Measurements from ENCODE around the gene MICAL1. TPM values are rescaled to one million over a fixed set of nuclear protein-coding genes. Genes with fewer than 3 reads are reported as not detected.
"Not testable (repeated sequence)": the region's sequence is repeated elsewhere in the genome, so short reads cannot be mapped to it uniquely, and the experiment has no call there.

MICAL1 gene
- total and polyA plus RNA-seq, 3 experiments from 2014 or later, result 18.8 to 34.7 (median 33.2) TPM

GRCh38 chr6:109461733-109462526 lies 6.4 kb upstream of the MICAL1 start:
- H3K4me3 Mint-ChIP-seq, result no peak overlapping the region
- Histone ChIP-seq H3K27me3 (ENCODE audit: insufficient read depth, low read length, poor library complexity, severe bottlenecking) (no peaks in the 10 kb centered on the region), H3K4me1 (ENCODE audit: insufficient read depth, low read length) (peaks cover 30% of the 10 kb centered on the region), H3K9me3 (ENCODE audit: low read length) (no peaks in the 10 kb centered on the region), H3K36me3 (ENCODE audit: insufficient read depth, low read length) (peaks cover 20% of the 10 kb centered on the region), H3K4me3 (ENCODE audit: low read length) (no peak overlapping the region), H3K27ac (ENCODE audit: low read depth, low read length) (no peak overlapping the region)
- peaks cover 14 to 53% (median 29%) of the 10 kb centered on the region in 3 donors for H3K36me3 Mint-ChIP-seq
- peaks cover 40 to 68% (median 65%) of the 10 kb centered on the region in 3 donors for H3K4me1 Mint-ChIP-seq
- CTCF ChIA-PET, result interaction anchor here (2.0 kb wide), 1 partner anchor 18 kb away, joined by 7 read pairs; no protein-coding TSS in a partner anchor
- H3K9me3 Mint-ChIP-seq, result no peaks in the 10 kb centered on the region
- no peak for DNase-seq
- H3K27me3 Mint-ChIP-seq, result no peaks in the 10 kb centered on the region
- POLR2A ChIA-PET, result no interaction called here
- H3K27ac Mint-ChIP-seq, result peak overlapping the region in 6 of 8 donors; percentile 22 to 79 (median 57)

GRCh38 chr6:109461205-109461604 lies 5.6 kb upstream of the MICAL1 start:
- DNase-seq; H3K27ac ChIP-seq (ENCODE audit: low read depth, low read length); H3K4me3 Mint-ChIP-seq; H3K27me3 Mint-ChIP-seq; POLR2A ChIA-PET; H3K9me3 Mint-ChIP-seq; H3K9me3 ChIP-seq (ENCODE audit: low read length); H3K4me3 ChIP-seq (ENCODE audit: low read length); H3K27me3 ChIP-seq (ENCODE audit: insufficient read depth, low read length, poor library complexity, severe bottlenecking): not testable (repeated sequence)
- Mint-ChIP-seq H3K27ac (peak overlapping the region in 4 of 8 donors; percentile 12 to 70 (median 47)), H3K36me3 (peaks cover 14 to 46% (median 28%) of the 10 kb centered on the region in 3 donors), H3K4me1 (peaks cover 46 to 74% (median 72%) of the 10 kb centered on the region in 3 donors)
- Histone ChIP-seq H3K36me3 (ENCODE audit: insufficient read depth, low read length) (peaks cover 16% of the 10 kb centered on the region), H3K4me1 (ENCODE audit: insufficient read depth, low read length) (peaks cover 38% of the 10 kb centered on the region)
- CTCF ChIA-PET, result interaction anchor here (3.3 kb wide), 1 partner anchor 19 kb away, joined by 10 read pairs; no protein-coding TSS in a partner anchor

- ChIA-PET CTCF (interaction anchor here (1.0 to 3.3 kb wide), 5 partner anchors 19 to 231 kb away, joined by 3 to 11 read pairs (median 4); partner anchors contain the start of genes AK9, FIG4, PPIL6 and SMPD2), POLR2A (interaction anchor here (0.9 kb wide), 1 partner anchor 16 kb away, joined by 3 read pairs; no protein-coding TSS in a partner anchor)
- Histone ChIP-seq H3K27ac (ENCODE audit: low read depth, low read length) (no peak overlapping the region), H3K4me1 (ENCODE audit: insufficient read depth, low read length) (peaks cover 37% of the 10 kb centered on the region), H3K27me3 (ENCODE audit: insufficient read depth, low read length, poor library complexity, severe bottlenecking) (no peaks in the 10 kb centered on the region), H3K9me3 (ENCODE audit: low read length) (no peaks in the 10 kb centered on the region), H3K36me3 (ENCODE audit: insufficient read depth, low read length) (peaks cover 7% of the 10 kb centered on the region), H3K4me3 (ENCODE audit: low read length) (no peak overlapping the region)
- Mint-ChIP-seq H3K4me3 (no peak overlapping the region), H3K9me3 (no peaks in the 10 kb centered on the region), H3K36me3 (peaks cover 14 to 37% (median 20%) of the 10 kb centered on the region in 3 donors), H3K27me3 (no peaks in the 10 kb centered on the region), H3K4me1 (peaks cover 43 to 66% (median 65%) of the 10 kb centered on the region in 3 donors), H3K27ac (peak overlapping the region in 6 of 8 donors; percentile 35 to 87 (median 66))
- DNase-seq, result no peak
Observed at GRCh38 chr6:109460161-109460829, 4.7 kb upstream of the MICAL1 start.

GRCh38 chr6:109458774-109459531 lies 3.4 kb upstream of the MICAL1 start:
- Mint-ChIP-seq H3K27ac (peak overlapping the region; percentile 50 to 96 (median 85)), H3K27me3 (no peaks in the 10 kb centered on the region), H3K4me1 (peaks cover 44 to 63% (median 62%) of the 10 kb centered on the region in 3 donors), H3K9me3 (no peaks in the 10 kb centered on the region), H3K36me3 (peaks cover 14 to 29% (median 15%) of the 10 kb centered on the region in 3 donors), H3K4me3 (peak overlapping the region in 3 of 7 donors; percentile 1 to 51 (median 1))
- DNase-seq, result peak; percentile 12 to 74 (median 55)
- ChIA-PET CTCF (interaction anchor here (1.7 to 3.3 kb wide), 3 partner anchors 16 to 21 kb away, joined by 6 to 11 read pairs (median 10); partner anchors contain the start of genes PPIL6 and SMPD2), POLR2A (interaction anchor here (0.6 to 1.0 kb wide), 2 partner anchors 76 to 366 kb away, joined by 3 read pairs; no protein-coding TSS in a partner anchor)
- Histone ChIP-seq H3K4me1 (ENCODE audit: insufficient read depth, low read length) (peaks cover 42% of the 10 kb centered on the region), H3K9me3 (ENCODE audit: low read length) (no peaks in the 10 kb centered on the region), H3K4me3 (ENCODE audit: low read length) (no peak overlapping the region), H3K27ac (ENCODE audit: low read depth, low read length) (no peak overlapping the region), H3K36me3 (ENCODE audit: insufficient read depth, low read length) (peaks cover 4% of the 10 kb centered on the region), H3K27me3 (ENCODE audit: insufficient read depth, low read length, poor library complexity, severe bottlenecking) (no peaks in the 10 kb centered on the region)

GRCh38 chr6:109457562-109457996 lies 2.0 kb upstream of the MICAL1 start:
- Mint-ChIP-seq H3K4me3 (peak overlapping the region in 6 of 7 donors; percentile 8 to 82 (median 40)), H3K9me3 (no peaks in the 10 kb centered on the region), H3K4me1 (peaks cover 48 to 63% (median 60%) of the 10 kb centered on the region in 3 donors), H3K27me3 (no peaks in the 10 kb centered on the region), H3K27ac (peak overlapping the region in 7 of 8 donors; percentile 50 to 96 (median 87)), H3K36me3 (peaks cover 12 to 22% (median 14%) of the 10 kb centered on the region in 3 donors)
- no peak for DNase-seq
- Histone ChIP-seq H3K4me1 (ENCODE audit: insufficient read depth, low read length) (peaks cover 52% of the 10 kb centered on the region), H3K36me3 (ENCODE audit: insufficient read depth, low read length) (peaks cover 4% of the 10 kb centered on the region), H3K27me3 (ENCODE audit: insufficient read depth, low read length, poor library complexity, severe bottlenecking) (no peaks in the 10 kb centered on the region), H3K9me3 (ENCODE audit: low read length) (no peaks in the 10 kb centered on the region), H3K4me3 (ENCODE audit: low read length) (no peak overlapping the region), H3K27ac (ENCODE audit: low read depth, low read length) (no peak overlapping the region)
- ChIA-PET POLR2A (interaction anchor here (0.6 to 4.1 kb wide), 2 partner anchors 24 to 363 kb away, joined by 3 to 20 read pairs; partner anchors contain the start of genes CEP57L1, SESN1 and ZBTB24), CTCF (interaction anchor here (0.9 to 4.3 kb wide), 3 partner anchors 24 to 233 kb away, joined by 3 to 24 read pairs (median 4); partner anchors contain the start of genes AK9, CD164 and FIG4)

- H3K4me1 ChIP-seq (ENCODE audit: insufficient read depth, low read length), result peaks cover 52% of the 10 kb centered on the region
- no peaks in the 10 kb centered on the region for H3K9me3 ChIP-seq (ENCODE audit: low read length)
- no peak overlapping the region for H3K4me3 ChIP-seq (ENCODE audit: low read length)
- no peaks in the 10 kb centered on the region for H3K27me3 ChIP-seq (ENCODE audit: insufficient read depth, low read length, poor library complexity, severe bottlenecking)
- DNase-seq, result no peak
- H3K27me3 Mint-ChIP-seq, result peaks cover 0 to under 1% of the 10 kb centered on the region in 2 donors
- H3K36me3 Mint-ChIP-seq, result peaks cover 6 to 22% (median 7%) of the 10 kb centered on the region in 3 donors
- POLR2A ChIA-PET, result interaction anchor here (1.1 to 4.1 kb wide), 4 partner anchors 15 to 237 kb away, joined by 6 to 45 read pairs (median 20); partner anchors contain the start of genes CD164, PPIL6, SMPD2 and ZBTB24
- no peaks in the 10 kb centered on the region for H3K9me3 Mint-ChIP-seq
- peaks cover 2% of the 10 kb centered on the region for H3K36me3 ChIP-seq (ENCODE audit: insufficient read depth, low read length)
- CTCF ChIA-PET, result interaction anchor here (1.0 to 4.3 kb wide), 5 partner anchors 9 to 234 kb away, joined by 4 to 40 read pairs (median 9); partner anchors contain the start of genes AK9, CD164, FIG4 and PPIL6
- H3K4me3 Mint-ChIP-seq, result peak overlapping the region; percentile 16 to 87 (median 78)
- peak overlapping the region; percentile 39 for H3K27ac ChIP-seq (ENCODE audit: low read depth, low read length)
- H3K27ac Mint-ChIP-seq, result peak overlapping the region; percentile 50 to 96 (median 87)
- peaks cover 48 to 62% (median 57%) of the 10 kb centered on the region in 3 donors for H3K4me1 Mint-ChIP-seq
Observed at GRCh38 chr6:109456710-109457561, 1.4 kb upstream of the MICAL1 start.
